Common myeloid progenitor, CD34-positive (primary cell): ENCODE measurements around the gene FLNB.
"Not testable (repeated sequence)": the region's sequence is repeated elsewhere in the genome, so short reads cannot be mapped to it uniquely, and the experiment has no call there.

ENCODE experiments used
- CTCF ChIA-PET: fragments of 350-600 bp; sonication (Branson Sonifier 250); formaldehyde crosslinking; loops from one replicate; lab custom pipeline; 2021; ENCODE audit warnings: antibody characterized with exemption; lab: Charles Lee
- POLR2A ChIA-PET: fragments of 350-600 bp; sonication (Branson Sonifier 250); formaldehyde crosslinking; loops from one replicate; lab custom pipeline; 2021; ENCODE audit warnings: antibody characterized with exemption; lab: Charles Lee
- DNase-seq, 3 donors: peaks; one replicate each; pipeline versions ENCODE4 v3.0.0 to v3.0.0-alpha.2; 2013
- H3K27ac ChIP-seq, 2 experiments: 1 replicate in 1 of 2; 2 replicates in 1 of 2; pipeline ENCODE4 v1.7.0; 2013; ENCODE audit warnings: inconsistent platforms in 2 of 2, low read length in 2 of 2, mild to moderate bottlenecking in 2 of 2, low read depth in 1 of 2, moderate library complexity in 1 of 2; ENCODE audit not compliant: severe bottlenecking in 2 of 2, insufficient read depth in 1 of 2, poor library complexity in 1 of 2
- H3K27me3 ChIP-seq, 5 experiments: replicated peaks in 2 of 5; 1 replicate in 3 of 5; 2 replicates in 2 of 5; pipeline versions ENCODE4 v1.6.1 to v1.7.0; 2013; ENCODE audit warnings: low read length in 4 of 5, mild to moderate bottlenecking in 2 of 5, moderate library complexity in 2 of 5, inconsistent platforms in 1 of 5; ENCODE audit not compliant: insufficient read depth in 5 of 5, control insufficient read depth in 4 of 5
- H3K36me3 ChIP-seq, 4 experiments: 1 replicate in 2 of 4; 2 replicates in 2 of 4; pipeline versions ENCODE4 v1.6.1 to v1.7.0; 2013; ENCODE audit warnings: low read length in 3 of 4, control low read depth in 1 of 4, mild to moderate bottlenecking in 1 of 4; ENCODE audit not compliant: control insufficient read depth in 4 of 4, insufficient read depth in 4 of 4
- H3K4me1 ChIP-seq, 4 experiments: 1 replicate in 3 of 4; 2 replicates in 1 of 4; pipeline versions ENCODE4 v1.6.1 to v1.7.1; 2013; ENCODE audit warnings: low read length in 3 of 4, mild to moderate bottlenecking in 3 of 4, control low read depth in 1 of 4, inconsistent platforms in 1 of 4, moderate library complexity in 1 of 4; ENCODE audit not compliant: control insufficient read depth in 4 of 4, insufficient read depth in 4 of 4; ENCODE audit errors: control extremely low read depth in 1 of 4
- H3K4me3 ChIP-seq, 7 experiments: 1 replicate in 4 of 7; 2 replicates in 3 of 7; pipeline versions ENCODE4 v1.5.1 to v1.7.0; 2013; ENCODE audit warnings: mild to moderate bottlenecking in 7 of 7, low read length in 6 of 7, moderate library complexity in 6 of 7, inconsistent platforms in 2 of 7, low read depth in 2 of 7, control low read depth in 1 of 7; ENCODE audit not compliant: insufficient read depth in 4 of 7, control insufficient read depth in 1 of 7; ENCODE audit errors: extremely low read depth in 1 of 7
- H3K9me3 ChIP-seq, 5 experiments: 1 replicate in 4 of 5; 2 replicates in 1 of 5; pipeline versions ENCODE4 v1.6.1 to v1.7.1; 2013; ENCODE audit warnings: low read length in 4 of 5, mild to moderate bottlenecking in 2 of 5, inconsistent platforms in 1 of 5, low read depth in 1 of 5, moderate library complexity in 1 of 5; ENCODE audit not compliant: control insufficient read depth in 4 of 5, insufficient read depth in 2 of 5; ENCODE audit errors: control extremely low read depth in 1 of 5
- whole genome bisulfite sequencing: methylation state at CpG from one replicate; pipeline ENCODE4 v1.1.5; 2013; ENCODE audit not compliant: insufficient coverage; 5-methylcytosine and 5-hydroxymethylcytosine counted together

The FLNB gene

DNA sequence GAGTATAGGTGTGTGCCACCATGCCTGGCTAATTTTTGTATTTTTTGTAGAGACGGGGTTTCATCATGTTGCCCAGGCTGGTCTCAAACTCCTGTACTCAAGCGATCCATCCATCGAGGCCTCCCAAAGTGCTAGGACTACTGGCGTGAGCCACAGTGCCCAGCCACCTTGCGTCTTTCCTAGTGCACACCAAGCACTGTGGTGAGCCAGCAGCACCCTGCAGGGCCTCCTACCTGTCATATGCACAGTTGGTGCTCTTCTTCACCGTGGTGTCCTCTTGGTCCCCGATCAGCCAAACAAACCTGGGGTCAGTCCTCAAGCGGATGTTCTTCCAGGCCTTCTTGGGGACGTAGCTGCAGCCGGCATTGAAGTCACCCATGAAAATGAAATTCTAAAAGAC, 189.4 kb downstream of the FLNB start:
- Histone ChIP-seq H3K9me3 (no peaks in the 10 kb centered on the region), H3K4me1 (peaks cover 0 to 19% (median 9%) of the 10 kb centered on the region in 4 experiments), H3K27me3 (no peaks in the 10 kb centered on the region), H3K4me3 (no peak overlapping the region), H3K27ac (no peak overlapping the region), H3K36me3 (no peaks in the 10 kb centered on the region)
- WGBS, result 97% methylated on average over 8 of the region's 10 CpGs
- ChIA-PET CTCF (interaction anchor here (0.6 to 1.9 kb wide), 5 partner anchors 10 to 137 kb away, joined by 3 to 5 read pairs (median 3); partner anchors contain the start of genes HTD2 and RPP14), POLR2A (no interaction called here)
- DNase-seq, result no peak

DNA sequence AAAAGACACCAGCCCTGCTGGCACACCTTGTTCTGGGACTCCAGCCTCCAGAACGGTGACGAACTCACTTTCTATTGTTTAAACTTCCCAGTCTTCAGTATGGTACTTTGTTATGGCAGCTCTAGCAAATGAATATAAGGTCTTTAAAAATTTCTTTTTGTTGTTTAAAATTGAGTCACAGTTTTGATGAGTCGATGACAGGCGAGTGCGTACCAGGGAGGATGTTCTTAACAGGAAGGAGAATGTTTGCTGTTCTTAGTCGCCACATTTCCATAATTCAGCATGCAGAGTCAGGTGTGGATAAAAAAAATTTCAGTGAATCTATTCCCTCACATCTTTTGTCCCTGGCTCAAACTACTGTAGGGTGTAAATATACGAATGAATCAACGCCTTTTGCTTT, 190.1 kb downstream of the FLNB start:
- DNase-seq, result no peak
- Histone ChIP-seq H3K9me3 (no peaks in the 10 kb centered on the region), H3K4me3 (no peak overlapping the region), H3K27me3 (no peaks in the 10 kb centered on the region), H3K36me3 (no peaks in the 10 kb centered on the region), H3K4me1 (peaks cover 0 to 19% (median 9%) of the 10 kb centered on the region in 4 experiments), H3K27ac (no peak overlapping the region)
- no CpG with 5 or more reads among the region's 8 CpGs for WGBS
- ChIA-PET POLR2A (no interaction called here), CTCF (interaction anchor here (1.5 to 3.6 kb wide), 3 partner anchors 10 to 33 kb away, joined by 3 to 22 read pairs (median 4); no protein-coding TSS in a partner anchor)

DNA sequence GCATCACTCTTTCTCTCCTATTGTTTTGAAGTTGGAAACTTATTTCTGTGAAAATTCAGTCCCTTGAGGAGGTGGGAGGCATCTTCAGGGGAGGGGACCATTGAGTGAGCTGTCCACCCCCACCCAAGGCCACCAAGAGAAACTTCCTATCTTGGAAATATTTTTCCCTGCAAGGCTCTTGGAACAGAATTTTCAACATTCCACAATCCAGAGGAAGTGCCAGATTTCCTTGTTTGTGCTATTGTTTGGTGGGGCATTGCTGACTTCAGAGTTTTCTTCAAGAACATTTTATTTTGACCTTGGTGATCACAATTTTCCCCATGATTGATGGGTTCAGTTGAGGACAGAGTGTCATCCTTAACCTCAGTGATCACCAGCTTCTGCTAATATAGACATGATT, 190.6 kb downstream of the FLNB start:
- H3K36me3 ChIP-seq, result no peaks in the 10 kb centered on the region
- H3K27ac ChIP-seq, result no peak overlapping the region
- no peak for DNase-seq
- H3K4me1 ChIP-seq, result peaks cover 0 to 19% (median 9%) of the 10 kb centered on the region in 4 experiments
- no peak overlapping the region for H3K4me3 ChIP-seq
- H3K9me3 ChIP-seq, result no peaks in the 10 kb centered on the region
- no peaks in the 10 kb centered on the region for H3K27me3 ChIP-seq
- CTCF ChIA-PET, result interaction anchor here (1.5 to 3.6 kb wide), 3 partner anchors 10 to 33 kb away, joined by 3 to 22 read pairs (median 4); no protein-coding TSS in a partner anchor
- POLR2A ChIA-PET, result no interaction called here

DNA sequence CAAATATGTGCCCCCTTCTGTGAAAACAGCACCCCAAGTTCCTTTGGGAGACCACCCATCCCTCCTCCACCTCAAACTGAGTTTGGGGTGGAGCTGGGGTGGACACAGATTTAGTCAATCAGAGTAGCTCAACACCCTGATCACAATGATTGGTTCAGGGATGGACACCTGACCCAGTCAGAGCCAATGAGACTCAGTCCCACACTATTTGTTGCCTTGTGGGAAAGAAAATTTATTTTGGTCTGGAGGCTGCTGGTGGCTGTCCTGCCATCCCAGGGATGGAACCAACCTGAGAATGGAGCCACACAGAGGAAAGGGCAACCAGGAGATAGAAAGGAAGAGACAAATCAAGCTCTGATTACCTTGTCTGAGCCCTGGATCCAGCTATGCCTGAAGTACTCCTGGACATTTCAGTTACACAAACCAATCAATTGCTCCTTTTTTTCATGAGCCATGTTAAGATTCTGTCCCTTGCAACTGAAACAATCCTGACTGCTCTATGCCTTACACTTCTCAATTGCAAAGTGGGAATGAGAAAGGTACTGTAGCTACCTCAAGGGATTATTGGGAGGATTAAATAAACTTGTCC, 192.0 kb downstream of the FLNB start:
- Histone ChIP-seq H3K36me3 (no peaks in the 10 kb centered on the region), H3K4me3 (no peak overlapping the region), H3K9me3 (no peaks in the 10 kb centered on the region), H3K27ac (no peak overlapping the region), H3K27me3 (no peaks in the 10 kb centered on the region), H3K4me1 (peaks cover 0 to 19% (median 9%) of the 10 kb centered on the region in 4 experiments)
- CTCF ChIA-PET, result interaction anchor here (1.1 to 3.6 kb wide), 6 partner anchors 11 to 95 kb away, joined by 3 to 31 read pairs (median 4); no protein-coding TSS in a partner anchor
- POLR2A ChIA-PET, result no interaction called here
- no peak for DNase-seq

DNA sequence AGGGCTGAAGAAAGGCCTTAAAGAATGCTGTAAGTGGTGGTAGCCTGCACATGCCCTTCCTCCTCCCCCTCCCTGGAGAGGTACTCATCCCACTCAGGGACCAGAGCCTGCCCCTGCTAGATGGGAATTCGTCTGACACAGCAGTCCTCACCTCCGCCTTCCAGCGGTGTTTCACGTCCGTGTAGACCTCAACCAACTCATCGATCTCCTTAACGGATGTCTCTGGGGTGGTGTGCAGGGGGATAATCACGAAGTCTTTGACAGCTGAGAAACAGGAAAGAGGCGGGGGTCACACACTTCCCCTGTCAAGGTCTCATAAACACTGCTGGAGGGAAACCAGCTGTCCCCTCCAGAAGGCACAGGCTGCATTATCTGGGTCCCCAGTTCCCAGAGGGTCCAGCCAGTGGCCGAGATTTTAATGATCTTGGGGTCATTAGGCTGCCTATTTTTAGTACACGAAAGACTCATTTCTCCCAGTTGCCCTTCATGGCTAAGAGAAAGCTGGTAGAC, 192.7 kb downstream of the FLNB start:
- peak overlapping the region in 4 of 7 experiments; percentile 1 to 51 (median 10) for H3K4me3 ChIP-seq
- WGBS, result 0% methylated on average over 7 of the region's 11 CpGs
- DNase-seq, result peak in 2 of 3 donors; percentile 36 to 49

DNA sequence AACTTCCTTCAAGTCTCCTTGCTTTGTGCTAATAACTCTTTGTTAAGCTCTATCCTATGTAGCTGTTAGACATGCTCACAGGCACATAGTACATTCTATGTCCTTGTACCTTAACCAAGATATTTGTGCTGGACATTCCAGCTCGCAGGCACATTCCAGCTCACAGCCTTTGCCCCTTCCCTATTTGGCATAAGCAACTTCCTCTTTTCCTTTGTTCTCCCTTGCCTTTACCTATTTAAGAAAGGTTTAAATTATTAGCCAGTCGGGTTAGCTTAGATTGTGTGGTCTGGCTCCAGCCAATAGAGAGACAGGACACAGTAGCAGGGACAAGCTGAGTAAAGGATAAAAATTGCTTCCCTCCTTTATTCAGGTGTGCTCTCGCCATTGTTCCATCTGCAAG, 193.2 kb downstream of the FLNB start:
- not testable (repeated sequence) for H3K27ac ChIP-seq

More for the DNA sequence above, 192.7 kb downstream of the FLNB start:
- Histone ChIP-seq H3K4me1 (peaks cover 0 to 19% (median 9%) of the 10 kb centered on the region in 4 experiments), H3K27me3 (no peaks in the 10 kb centered on the region), H3K27ac (no peak overlapping the region), H3K36me3 (no peaks in the 10 kb centered on the region), H3K9me3 (no peaks in the 10 kb centered on the region)
- ChIA-PET POLR2A (no interaction called here), CTCF (interaction anchor here (0.7 to 3.6 kb wide), 7 partner anchors 12 to 94 kb away, joined by 3 to 31 read pairs (median 3); no protein-coding TSS in a partner anchor)

DNA sequence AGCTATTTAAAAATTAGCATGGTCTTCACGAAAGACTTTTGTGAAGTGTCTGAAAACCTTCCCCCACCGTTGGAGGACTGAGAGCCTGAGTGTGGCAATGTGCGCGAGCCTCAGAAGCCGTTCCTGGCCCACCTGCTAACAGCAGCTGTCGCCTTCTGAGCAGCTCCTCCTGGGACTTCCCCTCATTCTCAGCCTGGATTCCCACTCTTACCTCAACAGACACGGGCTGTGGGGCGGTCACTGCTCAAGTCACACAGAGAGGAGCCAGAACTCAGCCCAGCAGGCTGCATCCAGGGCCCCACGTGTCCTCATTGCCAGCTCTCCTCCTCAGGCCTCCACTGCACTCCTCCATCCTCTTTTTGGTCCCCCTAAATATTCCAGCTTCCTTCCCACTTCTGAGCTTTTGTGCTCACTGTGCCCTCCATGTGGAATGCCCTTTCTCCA, 194.7 kb downstream of the FLNB start:
- Histone ChIP-seq H3K4me3 (no peak overlapping the region), H3K36me3 (no peaks in the 10 kb centered on the region), H3K27me3 (no peaks in the 10 kb centered on the region), H3K9me3 (no peaks in the 10 kb centered on the region), H3K4me1 (peaks cover 0 to 15% (median 9%) of the 10 kb centered on the region in 4 experiments), H3K27ac (no peak overlapping the region)
- 89% methylated on average over 8 of the region's 9 CpGs for WGBS
- CTCF ChIA-PET, result interaction anchor here (1.1 to 1.9 kb wide), 8 partner anchors 10 to 100 kb away, joined by 3 to 9 read pairs (median 3); no protein-coding TSS in a partner anchor
- POLR2A ChIA-PET, result interaction anchor here (0.6 kb wide), 1 partner anchor 12 kb away, joined by 5 read pairs; no protein-coding TSS in a partner anchor
- DNase-seq, result peak in 1 of 3 donors; percentile 10

More for the DNA sequence above, 193.2 kb downstream of the FLNB start:
- POLR2A ChIA-PET, H3K4me3 ChIP-seq, H3K9me3 ChIP-seq, H3K36me3 ChIP-seq, H3K27me3 ChIP-seq: not testable (repeated sequence)
- WGBS, result 33% methylated on average over 2 of the region's 3 CpGs
- H3K4me1 ChIP-seq, result peaks cover 0 to 18% (median 9%) of the 10 kb centered on the region in 4 experiments
- DNase-seq, result peak in 1 of 3 donors; percentile 38
- CTCF ChIA-PET, result interaction anchor here (0.7 to 3.6 kb wide), 6 partner anchors 11 to 94 kb away, joined by 3 to 31 read pairs (median 4); no protein-coding TSS in a partner anchor
